GM19397 (cell line): Measurements from ENCODE around the gene POLR2C.
"Not testable (repeated sequence)": the region's sequence is repeated elsewhere in the genome, so short reads cannot be mapped to it uniquely, and the experiment has no call there.

Experiments
- ATAC-seq: cut with Tn5 transposase; IDR thresholded peaks from one replicate; pipeline ENCODE4 v1.9.1; 2021; ENCODE audit warnings: mild to moderate bottlenecking, moderate library complexity; ENCODE audit not compliant: unreplicated experiment

Gene POLR2C

GRCh38 chr16:57478396-57479204 lies 16.1 kb downstream of the POLR2C start:
- ATAC-seq = no peak

GRCh38 chr16:57479205-57479975 lies 16.9 kb downstream of the POLR2C start:
- no peak for ATAC-seq

- no peak for ATAC-seq
These were observed 17.7 kb downstream of the POLR2C start for GRCh38 chr16:57479976-57480753.

- no peak for ATAC-seq
These were observed 18.3 kb downstream of the POLR2C start for GRCh38 chr16:57480754-57481230.

GRCh38 chr16:57481421-57481820 lies 18.9 kb downstream of the POLR2C start:
- no peak for ATAC-seq

- no peak for ATAC-seq
These were observed 20.5 kb downstream of the POLR2C start for GRCh38 chr16:57482845-57483545.

GRCh38 chr16:57483725-57484514 lies 21.4 kb downstream of the POLR2C start:
- no peak for ATAC-seq

- no peak for ATAC-seq
These were observed 22.1 kb downstream of the POLR2C start for GRCh38 chr16:57484515-57485005.

- no peak for ATAC-seq
These were observed 22.8 kb downstream of the POLR2C start for GRCh38 chr16:57485091-57485915.

GRCh38 chr16:57485916-57486857 lies 23.7 kb downstream of the POLR2C start, which contains the start of gene DOK4:
Gene DOK4 (minus strand): TSS chr16:57486493. CDS start chr16:57479507, 6,986 bp downstream.
- peak; percentile 95 for ATAC-seq

GRCh38 chr16:57486858-57487834 lies 24.7 kb downstream of the POLR2C start:
- no peak for ATAC-seq

GRCh38 chr16:57489229-57489628 lies 26.8 kb downstream of the POLR2C start:
- ATAC-seq = no peak

- no peak for ATAC-seq
These were observed 31.3 kb downstream of the POLR2C start for GRCh38 chr16:57493767-57494166.

- ATAC-seq = no peak
These were observed 34.6 kb downstream of the POLR2C start for GRCh38 chr16:57497121-57497520.

- ATAC-seq = no peak
These were observed 35.6 kb downstream of the POLR2C start for GRCh38 chr16:57498031-57498430.

- not testable (repeated sequence) for ATAC-seq
These were observed 37.5 kb downstream of the POLR2C start for GRCh38 chr16:57499941-57500340.
